GM21515 (cell line): ENCODE results near the gene CFAP74.

Source experiments
- ATAC-seq: cut with Tn5 transposase; IDR thresholded peaks from one replicate; pipeline ENCODE4 v1.9.1; 2021; ENCODE audit not compliant: unreplicated experiment

Gene CFAP74

GRCh38 chr1:2022063-2022770 lies 18.6 kb upstream of the CFAP74 start:
- ATAC-seq, result no peak

GRCh38 chr1:2021550-2021949 lies 18.0 kb upstream of the CFAP74 start:
- no peak for ATAC-seq

- no peak for ATAC-seq
Observed at GRCh38 chr1:2020310-2020655, 16.7 kb upstream of the CFAP74 start.

GRCh38 chr1:2019571-2020309 lies 16.2 kb upstream of the CFAP74 start:
- ATAC-seq, result no peak

GRCh38 chr1:2019172-2019543 lies 15.6 kb upstream of the CFAP74 start, which contains the start of gene GABRD:
Gene GABRD, plus strand, starts transcription at chr1:2019345. Its CDS starts 79 bp downstream, at chr1:2019424.
- ATAC-seq, result no peak

- no peak for ATAC-seq
Observed at GRCh38 chr1:2018217-2019171, 14.9 kb upstream of the CFAP74 start.

GRCh38 chr1:2016123-2016522 lies 12.5 kb upstream of the CFAP74 start:
- ATAC-seq, result no peak

GRCh38 chr1:2014741-2015735 lies 11.5 kb upstream of the CFAP74 start:
- no peak for ATAC-seq

- ATAC-seq, result no peak
Observed at GRCh38 chr1:2014181-2014580, 10.6 kb upstream of the CFAP74 start.

- no peak for ATAC-seq
Observed at GRCh38 chr1:2009101-2010053, 5.8 kb upstream of the CFAP74 start.

GRCh38 chr1:2004856-2005255 lies 1.3 kb upstream of the CFAP74 start:
- no peak for ATAC-seq

- ATAC-seq, result no peak
Observed at GRCh38 chr1:2001773-2002411, 1.7 kb downstream of the CFAP74 start.

- ATAC-seq, result no peak
Observed at GRCh38 chr1:2000850-2001249, 2.7 kb downstream of the CFAP74 start.

GRCh38 chr1:2000432-2000831 lies 3.2 kb downstream of the CFAP74 start:
- no peak for ATAC-seq

- no peak for ATAC-seq
Observed at GRCh38 chr1:1997576-1997975, 6.0 kb downstream of the CFAP74 start.

- no peak for ATAC-seq
Observed at GRCh38 chr1:1996207-1996651, 7.4 kb downstream of the CFAP74 start.

GRCh38 chr1:1994536-1994935 lies 9.1 kb downstream of the CFAP74 start:
- ATAC-seq, result no peak

- ATAC-seq, result no peak
Observed at GRCh38 chr1:1990222-1990621, 13.4 kb downstream of the CFAP74 start.

- no peak for ATAC-seq
Observed at GRCh38 chr1:1989789-1990188, 13.8 kb downstream of the CFAP74 start.
